ENCODE measurements around the gene APCDD1L. TPM values are rescaled to one million over a fixed set of nuclear protein-coding genes. Genes with fewer than 3 reads are reported as not detected.

Gene APCDD1L
- 2.5 and 26.5 TPM in 2 replicates for total RNA-seq (ENCODE audit: low replicate concordance)

GRCh38 chr20:58515233-58516212, at the start of gene APCDD1L:
Gene APCDD1L, minus strand, starts transcription at chr20:58515399. Its CDS starts 692 bp downstream, at chr20:58514707.

Other genes with a start within 250 kb of the APCDD1L start
- 7.4 and 10.3 TPM in 2 replicates for gene RAB22A, start 205.7 kb downstream of the APCDD1L start, total RNA-seq (ENCODE audit: low replicate concordance)
- 9.1 and 14.6 TPM in 2 replicates for gene VAPB, start 126.2 kb downstream of the APCDD1L start, total RNA-seq (ENCODE audit: low replicate concordance)
- gene STX16, start 135.9 kb upstream of the APCDD1L start, total RNA-seq (ENCODE audit: low replicate concordance): 41.4 and 103 TPM in 2 replicates
- 20.1 and 24.1 TPM in 2 replicates for gene NPEPL1, start 177.4 kb upstream of the APCDD1L start, total RNA-seq (ENCODE audit: low replicate concordance)